GM12801 (cell line): Measurements from ENCODE around the gene WASHC3.

Experiments
- CTCF ChIP-seq: IDR thresholded peaks from one replicate; pipeline ENCODE4 v1.5.1; 2011; ENCODE audit warnings: control low read depth; ENCODE audit not compliant: insufficient read length; ENCODE audit errors: extremely low read depth

Gene WASHC3

GRCh38 chr12:101982307-101982706, 79.5 kb downstream of the WASHC3 start:
- no peak for TF ChIP-seq CTCF

GRCh38 chr12:101981868-101982267, 79.9 kb downstream of the WASHC3 start:
- TF ChIP-seq CTCF, result no peak

- no peak for TF ChIP-seq CTCF
These were observed 93.0 kb downstream of the WASHC3 start for GRCh38 chr12:101968770-101969169.

GRCh38 chr12:101967506-101967905, 94.3 kb downstream of the WASHC3 start:
- no peak for TF ChIP-seq CTCF

- TF ChIP-seq CTCF, result no peak
These were observed 95.3 kb downstream of the WASHC3 start for GRCh38 chr12:101966496-101966895.

GRCh38 chr12:101963697-101964096, 98.1 kb downstream of the WASHC3 start:
- TF ChIP-seq CTCF, result no peak
